OCI-M2 (cell line): ENCODE results near the gene EIF3L.
"Not testable (repeated sequence)": the region's sequence is repeated elsewhere in the genome, so short reads cannot be mapped to it uniquely, and the experiment has no call there.

Source experiments
- DNase-seq: peaks from one replicate; lab custom pipeline; 2025; ENCODE audit not compliant: unreplicated experiment; lab: John Stamatoyannopoulos, UW

The EIF3L gene

DNA sequence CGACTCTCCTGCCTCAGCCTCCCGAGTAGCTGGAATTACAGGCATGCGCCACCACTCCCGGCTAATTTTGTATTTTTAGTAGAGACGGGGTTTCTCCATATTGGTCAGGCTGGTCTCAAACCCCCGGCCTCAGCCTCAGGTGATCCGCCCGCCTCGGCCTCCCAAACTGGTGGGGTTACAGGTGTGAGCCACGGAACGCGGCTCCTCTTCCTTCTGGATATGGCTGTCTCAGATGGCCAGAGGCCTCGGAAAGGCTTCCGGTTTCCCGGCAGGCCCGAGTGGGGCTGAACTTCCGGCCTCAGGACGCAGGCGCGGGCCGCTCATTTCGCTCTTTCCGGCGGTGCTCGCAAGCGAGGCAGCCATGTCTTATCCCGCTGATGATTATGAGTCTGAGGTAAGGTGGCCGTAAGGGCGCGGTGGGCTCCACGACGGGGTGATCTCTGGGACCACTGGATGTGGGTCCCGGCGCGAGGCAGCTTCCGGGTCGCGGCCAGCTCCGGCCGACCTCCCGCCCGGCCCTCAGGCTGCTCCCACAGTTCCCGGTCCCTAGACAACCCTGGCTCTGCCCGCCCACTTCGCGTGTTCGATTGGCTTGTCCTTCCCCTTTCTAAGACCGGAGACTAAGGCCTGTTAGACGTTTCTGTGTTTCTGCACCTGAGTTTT is at the start of gene EIF3L:
Gene EIF3L (plus strand): TSS at position 331 of the 663 bp plus-strand sequence. CDS start 31 bp downstream, at position 362.
- peak; percentile 58 for DNase-seq

GRCh38 chr22:37799979-37800378 is 49.2 kb upstream of the EIF3L start:
- not testable (repeated sequence) for DNase-seq

DNA sequence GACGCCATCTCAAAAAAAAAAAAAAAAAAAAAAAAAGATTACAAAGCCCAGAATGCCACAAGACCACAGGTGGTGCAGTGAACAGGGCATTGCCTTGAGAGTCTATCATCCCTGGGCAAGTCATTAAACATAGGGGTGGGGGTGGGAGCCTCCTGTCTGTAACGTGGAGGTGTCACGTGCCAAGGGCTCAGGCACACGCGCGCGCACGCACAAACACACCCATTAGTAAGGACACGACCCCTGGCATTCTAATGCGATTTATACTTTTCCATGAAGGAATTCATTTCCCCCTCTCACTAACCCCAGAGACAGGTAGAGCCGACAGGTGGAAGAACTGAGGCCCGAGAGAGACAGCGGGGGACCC is 47.3 kb upstream of the EIF3L start:
- no peak for DNase-seq

DNA sequence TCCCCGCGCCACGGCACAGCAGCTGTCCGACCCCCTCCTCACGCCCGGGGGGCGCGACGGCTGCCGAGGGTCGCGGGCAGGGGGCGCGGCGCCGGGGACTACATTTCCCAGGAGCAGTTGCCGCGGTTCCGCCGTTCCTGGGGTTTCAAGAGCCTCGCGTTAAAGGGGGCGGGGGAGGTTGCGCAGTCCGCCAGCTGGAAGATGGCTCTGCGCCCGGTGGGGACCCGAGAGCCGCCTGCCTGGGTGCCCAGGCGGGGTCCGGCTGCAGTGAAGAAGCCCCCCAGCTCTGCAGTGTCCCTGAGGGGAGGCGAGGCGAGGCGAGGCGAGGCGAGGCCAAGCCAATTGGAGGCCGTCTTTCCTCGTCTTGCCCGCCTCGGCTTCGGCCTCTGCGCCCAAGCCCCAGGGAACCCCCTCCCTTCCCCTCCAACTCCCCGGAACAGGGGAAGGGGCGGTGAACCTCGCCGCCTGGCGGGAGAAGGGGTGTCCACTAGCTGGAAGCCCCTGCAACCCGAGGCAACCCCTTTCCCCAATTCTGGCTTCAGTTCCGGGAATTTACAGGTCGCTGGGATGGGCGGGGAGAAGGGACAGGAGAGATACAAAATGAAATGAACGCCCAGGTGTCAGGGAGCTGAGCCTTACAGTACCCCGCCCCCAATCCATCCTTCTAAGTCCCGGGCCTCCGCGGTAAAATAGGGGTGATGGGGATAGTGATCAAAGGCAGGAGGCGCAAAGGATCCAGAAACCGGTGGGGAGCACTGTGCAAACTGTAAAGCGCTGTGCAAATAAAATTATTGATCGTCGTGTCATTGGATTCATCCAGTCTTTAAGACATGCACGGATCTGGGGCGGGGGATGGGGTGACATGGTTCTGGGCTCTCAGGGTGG is 46.7 kb upstream of the EIF3L start:
- no peak for DNase-seq

DNA sequence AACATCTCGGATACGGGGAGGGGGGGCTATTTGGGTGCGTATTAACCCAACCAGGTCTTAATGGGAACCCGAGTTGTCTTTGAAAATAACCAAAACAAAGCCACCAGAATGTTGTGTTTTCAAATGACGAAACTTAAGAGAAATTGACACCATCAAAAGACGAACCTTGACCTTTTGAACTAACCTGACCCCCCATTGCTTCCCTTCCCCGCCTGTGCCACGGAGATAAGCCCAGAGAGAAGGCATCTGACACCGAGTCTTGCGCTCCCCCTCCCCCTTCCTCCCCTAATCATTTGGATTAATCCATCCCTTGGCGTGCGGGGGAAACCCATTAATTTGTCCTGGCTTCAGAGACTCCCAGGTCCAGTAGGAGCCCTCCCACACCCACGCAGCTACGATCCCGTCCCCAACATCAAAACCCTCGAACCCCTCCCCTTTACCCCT is 46.0 kb upstream of the EIF3L start:
- DNase-seq: peak; percentile 30

GRCh38 chr22:37803639-37804351 is 45.4 kb upstream of the EIF3L start:
- DNase-seq: no peak

DNA sequence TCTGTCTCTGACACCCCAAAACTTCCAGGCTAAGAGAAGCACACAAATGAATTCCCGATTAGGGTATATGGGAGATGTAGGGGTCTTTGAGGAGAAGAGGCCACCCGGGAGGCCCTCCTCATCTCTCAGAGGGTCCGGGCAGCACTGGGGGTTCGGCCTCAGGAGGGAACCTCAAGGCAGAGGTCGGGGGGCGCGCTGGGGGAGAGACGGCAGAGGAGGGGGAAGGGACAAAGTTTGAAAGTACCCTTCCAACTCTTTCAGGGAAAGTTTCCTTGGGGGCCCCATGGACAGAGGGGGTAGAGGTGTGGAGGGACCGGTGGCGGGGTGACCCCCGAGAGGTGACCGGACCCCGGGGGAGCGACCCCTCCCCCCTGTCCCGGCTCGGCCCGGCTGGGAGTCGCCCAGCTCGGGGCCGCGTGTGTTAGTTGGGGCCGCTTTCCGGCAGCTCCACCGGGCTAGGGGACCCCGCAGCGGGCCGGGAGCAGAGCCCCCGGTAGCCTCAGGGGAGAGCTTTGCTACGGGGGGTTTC is 44.8 kb upstream of the EIF3L start:
- DNase-seq: no peak

- DNase-seq: no peak
Observed at GRCh38 chr22:37804881-37805809, 44.1 kb upstream of the EIF3L start.

DNA sequence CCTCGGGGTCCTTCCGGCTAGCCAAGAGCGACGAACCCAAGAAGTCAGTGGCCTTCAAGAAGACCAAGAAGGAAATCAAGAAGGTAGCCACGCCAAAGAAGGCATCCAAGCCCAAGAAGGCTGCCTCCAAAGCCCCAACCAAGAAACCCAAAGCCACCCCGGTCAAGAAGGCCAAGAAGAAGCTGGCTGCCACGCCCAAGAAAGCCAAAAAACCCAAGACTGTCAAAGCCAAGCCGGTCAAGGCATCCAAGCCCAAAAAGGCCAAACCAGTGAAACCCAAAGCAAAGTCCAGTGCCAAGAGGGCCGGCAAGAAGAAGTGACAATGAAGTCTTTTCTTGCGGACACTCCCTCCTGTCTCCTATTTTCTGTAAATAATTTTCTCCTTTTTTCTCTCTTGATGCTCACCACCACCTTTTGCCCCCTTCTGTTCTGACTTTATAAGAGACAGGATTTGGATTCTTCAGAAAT is 43.4 kb upstream of the EIF3L start:
- DNase-seq: no peak

DNA sequence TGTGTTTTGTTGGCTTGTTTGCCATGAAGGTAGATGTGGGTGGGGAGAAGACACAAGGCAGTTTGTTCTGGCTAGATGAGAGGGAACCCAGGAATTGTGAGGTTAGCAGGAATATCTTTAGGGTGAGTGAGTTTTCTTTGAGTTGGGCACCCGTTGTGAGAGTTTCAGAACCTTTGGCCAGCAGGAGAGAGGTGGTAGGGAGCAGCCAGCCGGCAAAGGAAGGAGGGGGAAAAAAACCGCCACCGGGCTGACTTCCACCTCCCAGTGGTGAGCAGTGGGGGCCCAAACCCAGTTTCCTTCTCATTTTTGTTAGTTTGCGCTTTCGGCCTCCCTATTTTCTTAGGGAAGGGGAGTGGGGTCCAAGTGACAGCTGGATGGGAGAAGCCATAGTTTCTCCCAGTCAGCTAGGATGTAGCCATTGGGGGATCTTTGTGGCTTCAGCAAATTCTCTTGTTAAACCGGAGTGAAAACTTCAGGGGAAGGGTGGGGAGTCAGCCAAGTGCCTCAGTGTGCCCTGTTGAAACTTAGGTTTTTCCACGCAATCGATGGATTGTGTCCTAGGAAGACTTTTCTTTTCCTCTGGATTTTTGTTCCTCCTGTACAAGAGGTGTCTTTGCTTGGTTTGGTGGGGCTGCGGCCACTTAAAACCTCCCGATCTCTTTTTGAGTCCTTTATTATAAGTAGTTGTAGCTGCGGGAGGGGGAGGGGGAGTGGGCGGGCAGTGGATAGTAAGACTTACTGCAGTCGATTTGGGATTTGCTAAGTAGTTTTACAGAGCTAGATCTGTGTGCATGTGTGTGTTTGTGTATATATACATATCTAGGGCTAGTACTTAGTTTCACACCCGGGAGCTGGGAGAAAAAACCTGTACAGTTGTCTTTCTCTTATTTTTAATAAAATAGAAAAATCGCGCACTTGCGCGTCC is 42.5 kb upstream of the EIF3L start:
- no peak for DNase-seq

- peak; percentile 55 for DNase-seq
Observed at GRCh38 chr22:37807410-37808293, 41.6 kb upstream of the EIF3L start, which contains the start of gene GCAT. TSS of gene GCAT (plus strand) at chr22:37807934. CDS start at chr22:37807968, 34 bp downstream.

GRCh38 chr22:37808294-37808657 is 40.9 kb upstream of the EIF3L start:
- DNase-seq: no peak

DNA sequence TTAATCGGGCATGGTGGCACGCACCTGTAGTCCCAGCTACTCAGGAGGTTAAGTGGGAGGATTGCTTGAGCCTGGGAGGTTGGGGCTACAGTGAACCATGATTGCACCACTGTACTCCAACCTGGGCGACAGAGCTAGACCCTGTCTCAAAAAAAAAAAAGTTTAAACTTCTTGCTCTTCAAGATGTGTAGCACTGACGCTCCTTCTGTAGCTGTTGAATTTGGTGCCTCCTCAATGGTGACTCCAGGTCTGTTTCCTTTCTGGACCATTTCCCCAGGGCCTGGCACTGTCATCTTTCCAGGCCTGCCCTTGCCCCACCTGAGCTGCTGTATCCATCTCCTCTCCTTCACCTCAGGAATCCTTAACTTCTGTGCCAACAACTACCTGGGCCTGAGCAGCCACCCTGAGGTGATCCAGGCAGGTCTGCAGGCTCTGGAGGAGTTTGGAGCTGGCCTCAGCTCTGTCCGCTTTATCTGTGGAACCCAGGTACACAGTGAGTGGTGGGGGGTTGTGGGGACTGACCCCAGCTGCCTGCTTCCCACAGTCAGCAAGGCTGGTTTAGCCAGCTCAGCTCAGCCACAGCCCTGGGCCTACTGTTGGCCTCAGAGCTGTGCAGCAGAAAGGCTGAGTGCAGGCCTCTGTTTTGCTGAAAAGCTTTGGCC is 39.4 kb upstream of the EIF3L start:
- DNase-seq: no peak

GRCh38 chr22:37811867-37812266 is 37.4 kb upstream of the EIF3L start:
- DNase-seq: no peak

- DNase-seq: no peak
Observed at GRCh38 chr22:37812869-37813678, 36.1 kb upstream of the EIF3L start.

- no peak for DNase-seq
Observed at GRCh38 chr22:37815593-37815992, 33.6 kb upstream of the EIF3L start.
